H1 (cell line): ENCODE measurements around the gene CHI3L1. TPM values are rescaled to one million over a fixed set of nuclear protein-coding genes. Genes with fewer than 3 reads are reported as not detected.

Experiments
- CTCF ChIA-PET: fragments of 300-600 bp; sonication (Branson Sonifier 250); formaldehyde crosslinking; loops from one replicate; lab custom pipeline; 2021; ENCODE audit not compliant: partially characterized antibody; lab: Charles Lee
- POLR2A ChIA-PET: fragments of 300-600 bp; sonication (Branson Sonifier 250); formaldehyde crosslinking; loops from one replicate; lab custom pipeline; 2021; ENCODE audit warnings: inconsistent platforms; ENCODE audit not compliant: partially characterized antibody; lab: Charles Lee
- DNase-seq, 2 experiments: peaks; one replicate each; pipeline versions ENCODE4 v3.0.0 to v3.0.0-alpha.2; 2010 to 2022; ENCODE audit warnings: low spot score in 2 of 2, low read depth in 1 of 2, mixed read lengths in 1 of 2
- FAIRE-seq: peaks from 2 replicates; lab custom pipeline; 2011; peaks lifted over from hg19 to GRCh38; lab: Jason Lieb, UNC
- H2AFZ ChIP-seq: 2 replicates; pipeline ENCODE4 v1.8.1; 2012; ENCODE audit warnings: low read length, inconsistent platforms
- H2AK5ac ChIP-seq: 2 replicates; pipeline ENCODE4 v1.6.1; 2013; ENCODE audit warnings: low read depth, low read length
- H2BK120ac ChIP-seq: replicated peaks from 2 replicates; pipeline ENCODE3; 2013; ENCODE audit warnings: low read depth, low read length, inconsistent platforms
- H2BK12ac ChIP-seq: 2 replicates; pipeline ENCODE4 v1.6.1; 2013; ENCODE audit warnings: low read depth, low read length
- H2BK15ac ChIP-seq: 2 replicates; pipeline ENCODE4 v1.6.1; 2013; ENCODE audit warnings: low read length
- H2BK20ac ChIP-seq: 2 replicates; pipeline ENCODE4 v1.6.1; 2013; ENCODE audit warnings: low read length
- H2BK5ac ChIP-seq: 2 replicates; pipeline ENCODE4 v1.6.1; 2013; ENCODE audit warnings: low read depth, low read length
- H3K14ac ChIP-seq: 2 replicates; pipeline ENCODE4 v1.6.1; 2013; ENCODE audit warnings: inconsistent platforms; ENCODE audit not compliant: insufficient read length
- H3K18ac ChIP-seq: 2 replicates; pipeline ENCODE4 v1.6.1; 2013; ENCODE audit warnings: low read length; ENCODE audit errors: extremely low read depth
- H3K23ac ChIP-seq: 2 replicates; pipeline ENCODE4 v1.6.1; 2013; ENCODE audit warnings: inconsistent platforms; ENCODE audit not compliant: insufficient read length
- H3K23me2 ChIP-seq: 2 replicates; pipeline ENCODE4 v1.6.1; 2013; ENCODE audit warnings: low read depth, low read length
- H3K27ac ChIP-seq: 2 replicates; pipeline ENCODE4 v1.6.1; 2011; ENCODE audit warnings: low read depth, low read length, inconsistent platforms
- H3K27me3 ChIP-seq, 4 experiments: replicated peaks in 1 of 4; 1 replicate in 1 of 4; 2 replicates in 3 of 4; pipeline versions ENCODE4 v1.6.1 to v1.8.1; 2011 to 2013; ENCODE audit warnings: low read length in 3 of 4, mild to moderate bottlenecking in 3 of 4, inconsistent platforms in 2 of 4, mixed read lengths in 2 of 4, moderate library complexity in 1 of 4; ENCODE audit not compliant: control insufficient read depth in 3 of 4, insufficient read depth in 3 of 4; ENCODE audit errors: extremely low read depth in 1 of 4
- H3K36me3 ChIP-seq, 4 experiments: 2 replicates each; pipeline versions ENCODE4 v1.6.1 to v1.8.1; 2011 to 2013; ENCODE audit warnings: mild to moderate bottlenecking in 4 of 4, low read length in 3 of 4, moderate library complexity in 2 of 4, control low read depth in 1 of 4, inconsistent platforms in 1 of 4; ENCODE audit not compliant: insufficient read depth in 4 of 4, control insufficient read depth in 2 of 4
- H3K4ac ChIP-seq: replicated peaks from 2 replicates; pipeline ENCODE3; 2013; ENCODE audit warnings: low read length, low read depth, mixed read lengths, inconsistent platforms; ENCODE audit not compliant: insufficient read length
- H3K4me1 ChIP-seq, 4 experiments: replicated peaks in 1 of 4; 1 replicate in 1 of 4; 2 replicates in 3 of 4; pipeline versions ENCODE4 v1.6.1 to v1.8.1; 2011 to 2013; ENCODE audit warnings: low read length in 3 of 4, inconsistent platforms in 2 of 4, mixed read lengths in 1 of 4; ENCODE audit not compliant: insufficient read depth in 4 of 4, control insufficient read depth in 3 of 4
- H3K4me2 ChIP-seq, 2 experiments: 2 replicates each; pipeline versions ENCODE4 v1.6.1 to v1.8.1; 2011 to 2013; ENCODE audit warnings: low read depth in 2 of 2, low read length in 2 of 2, control low read depth in 1 of 2, inconsistent platforms in 1 of 2, mild to moderate bottlenecking in 1 of 2; ENCODE audit not compliant: insufficient read depth in 1 of 2
- H3K4me3 ChIP-seq, 4 experiments: fragments of 200-600, 300-600 bp in 1 of 4; sonication (generic), shearing (Covaris generic), sonication (Bioruptor Twin) in 1 of 4; 2 replicates each; pipeline versions ENCODE4 v1.5.1 to v1.8.1; 2011 to 2016; ENCODE audit warnings: low read length in 4 of 4, low read depth in 3 of 4, control low read depth in 2 of 4, inconsistent platforms in 2 of 4, mild to moderate bottlenecking in 2 of 4, mixed read lengths in 1 of 4, moderate library complexity in 1 of 4; ENCODE audit not compliant: insufficient read depth in 2 of 4; ENCODE audit errors: extremely low read depth in 1 of 4
- H3K56ac ChIP-seq: replicated peaks from 2 replicates; pipeline ENCODE3; 2013; ENCODE audit warnings: low read depth, mild to moderate bottlenecking, mixed read lengths, low read length, inconsistent platforms; ENCODE audit not compliant: insufficient read length
- H3K79me1 ChIP-seq: 2 replicates; pipeline ENCODE4 v1.6.1; 2013; ENCODE audit warnings: low read depth, low read length, control low read depth
- H3K79me2 ChIP-seq, 2 experiments: 2 replicates each; pipeline versions ENCODE4 v1.6.1 to v1.8.1; 2012 to 2013; ENCODE audit warnings: low read length in 2 of 2, mild to moderate bottlenecking in 2 of 2, inconsistent platforms in 1 of 2; ENCODE audit not compliant: insufficient read depth in 2 of 2, control insufficient read depth in 1 of 2
- H3K9ac ChIP-seq, 4 experiments: replicated peaks in 1 of 4; 1 replicate in 1 of 4; 2 replicates in 3 of 4; pipeline versions ENCODE4 v1.6.1 to v1.8.1; 2011 to 2013; ENCODE audit warnings: low read depth in 3 of 4, low read length in 3 of 4, control low read depth in 2 of 4, mild to moderate bottlenecking in 2 of 4, moderate library complexity in 2 of 4, inconsistent platforms in 1 of 4; ENCODE audit errors: extremely low read depth in 1 of 4
- H3K9me3 ChIP-seq, 2 experiments: 2 replicates each; pipeline versions ENCODE4 v1.6.1 to v1.8.1; 2012 to 2013; ENCODE audit warnings: mild to moderate bottlenecking in 2 of 2, moderate library complexity in 2 of 2, control low read depth in 1 of 2, inconsistent platforms in 1 of 2, low read depth in 1 of 2, low read length in 1 of 2, mixed read lengths in 1 of 2; ENCODE audit not compliant: insufficient read depth in 2 of 2
- H4K20me1 ChIP-seq, 2 experiments: replicated peaks in 1 of 2; 2 replicates each; pipeline versions ENCODE3 to v1.8.1; 2011 to 2013; ENCODE audit warnings: inconsistent platforms in 2 of 2, low read length in 2 of 2, mild to moderate bottlenecking in 1 of 2; ENCODE audit not compliant: insufficient read depth in 2 of 2, control insufficient read depth in 1 of 2
- H4K5ac ChIP-seq: 2 replicates; pipeline ENCODE4 v1.6.1; 2013; ENCODE audit warnings: low read length, low read depth, mixed read lengths, inconsistent platforms; ENCODE audit not compliant: insufficient read length
- H4K8ac ChIP-seq: 2 replicates; pipeline ENCODE4 v1.8.0; 2013; ENCODE audit warnings: mild to moderate bottlenecking, moderate library complexity, low read length, inconsistent platforms; ENCODE audit not compliant: insufficient read depth; ENCODE audit errors: extremely low read depth
- H4K91ac ChIP-seq: replicated peaks from 2 replicates; pipeline ENCODE3; 2013; ENCODE audit warnings: low read length, mixed read lengths, inconsistent platforms; ENCODE audit not compliant: insufficient read length
- CEBPB ChIP-seq: IDR thresholded peaks from 2 replicates; pipeline ENCODE4 v1.6.1; 2012; ENCODE audit warnings: low read depth, low read length
- CHD2 ChIP-seq: IDR thresholded peaks from 2 replicates; pipeline ENCODE4 v1.6.1; 2012; ENCODE audit warnings: low read length, improper control_type of control experiment
- JUND ChIP-seq: IDR thresholded peaks from 2 replicates; pipeline ENCODE4 v1.6.1; 2011; ENCODE audit warnings: mild to moderate bottlenecking, improper control_type of control experiment, low read length
- MAX ChIP-seq: IDR thresholded peaks from 2 replicates; pipeline ENCODE4 v1.6.1; 2012; ENCODE audit warnings: inconsistent platforms
- POLR2A ChIP-seq, 2 experiments: IDR thresholded peaks; 1 replicate in 1 of 2; 2 replicates in 1 of 2; pipeline ENCODE4 v1.6.1; 2011; ENCODE audit warnings: low read depth in 2 of 2, low read length in 2 of 2, mild to moderate bottlenecking in 2 of 2; ENCODE audit errors: control extremely low read depth in 1 of 2
- SAP30 ChIP-seq: fragments of 300-600 bp; sonication (generic); IDR thresholded peaks from 2 replicates; pipeline ENCODE4 v1.7.1; 2012; ENCODE audit warnings: low read length, moderate library complexity, mild to moderate bottlenecking, inconsistent platforms; ENCODE audit not compliant: insufficient read depth, insufficient replicate concordance
- SP2 ChIP-seq: IDR thresholded peaks from 2 replicates; pipeline ENCODE4 v1.6.1; 2012; ENCODE audit warnings: mild to moderate bottlenecking, low read length, inconsistent platforms
- WGBS, 2 experiments: shearing (Covaris generic) in 1 of 2; methylation state at CpG; one replicate each; pipeline versions ENCODE4 v1.1.6 to v1.1.7; 2013 to 2015; ENCODE audit warnings: low lambda C conversion rate in 2 of 2, mixed read lengths in 2 of 2, inconsistent platforms in 1 of 2, low coverage in 1 of 2, missing lambda C conversion rate in 1 of 2; ENCODE audit not compliant: insufficient replicate concordance in 2 of 2, insufficient coverage in 1 of 2, insufficient read length in 1 of 2; ENCODE audit errors: extremely low coverage in 1 of 2, missing lambda C conversion rate in 1 of 2; 5-methylcytosine and 5-hydroxymethylcytosine counted together
- polyA plus RNA-seq, 7 experiments: library from polyadenylated mRNA; depleted of rRNA in 3 of 7; stranded (reverse) in 5 of 7; unstranded in 2 of 7; fragments of >200 nt in 5 of 7; fragments of 200-250 nt in 2 of 7; gene quantifications; 1 replicate in 5 of 7; 2 replicates in 1 of 7; 4 replicates in 1 of 7; pipeline versions ENCODE4 v1.2.1 to v1.2.3, GENCODE V29; 2011 to 2013; ENCODE audit warnings: missing spikeins in 2 of 7, mixed read lengths in 2 of 7
- total RNA-seq: library from RNA; stranded (reverse); fragmentation: NEBNext Ultra II Directional; extraction: Animal tissue kit (Norgen Biotek cat#: 25700); gene quantifications from 2 replicates; pipeline ENCODE4 v1.2.1, GENCODE V29; 2021

Gene CHI3L1
- total and polyA plus RNA-seq, 2 of the 8 experiments (the other 6 are each of a cell fraction or from before 2014, with no cell fraction given), result 1.0 TPM; not detected in 1

DNA sequence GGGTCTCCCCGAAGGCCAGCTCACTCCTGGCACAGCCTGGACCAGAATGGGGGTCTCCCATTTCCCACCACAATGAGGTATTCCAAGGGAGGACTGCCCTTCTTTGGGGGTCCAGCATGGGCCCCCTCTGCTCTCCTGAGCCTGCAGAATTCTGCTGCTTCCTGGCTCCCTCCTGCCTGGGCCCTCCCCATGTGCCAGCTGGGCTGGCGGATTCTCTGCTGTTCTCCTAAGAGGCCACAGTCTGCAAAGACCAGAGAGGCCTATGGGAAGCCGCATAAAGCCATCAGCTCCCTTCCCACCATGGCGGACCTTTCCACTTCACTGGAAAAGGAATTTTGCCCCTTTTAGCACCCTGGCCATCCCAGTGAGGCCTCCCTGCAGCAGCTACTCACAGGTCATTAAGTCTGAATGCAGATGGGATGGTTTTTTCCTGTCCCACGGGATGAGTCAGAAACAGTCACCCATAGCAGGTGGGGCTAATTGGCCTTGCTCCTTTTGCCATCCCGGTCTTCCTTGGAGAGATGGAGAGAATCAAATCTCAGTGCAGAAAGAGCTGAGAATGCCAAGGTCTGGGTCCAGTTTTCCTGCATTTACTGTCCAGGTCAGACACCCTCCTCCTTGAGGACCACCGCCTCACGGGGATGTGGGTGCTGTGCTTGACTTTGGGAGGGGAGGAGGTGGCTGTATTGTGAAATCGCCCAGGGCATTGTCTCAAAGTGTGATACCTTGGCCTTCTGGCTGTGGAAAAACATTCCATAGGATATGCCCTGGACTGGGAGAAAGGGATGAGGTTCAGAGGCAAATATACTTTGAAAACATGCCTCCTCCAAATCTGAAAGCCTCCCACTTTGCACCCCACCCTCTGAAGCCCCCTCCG is 34.1 kb downstream of the CHI3L1 start:
- H3K18ac ChIP-seq, result peak overlapping the region; percentile 39; the same call in 1 of the 2 replicates
- no peak overlapping the region for H2AFZ ChIP-seq
- H2AK5ac ChIP-seq, result no peak overlapping the region
- H2BK120ac ChIP-seq, result no peak overlapping the region
- no peak overlapping the region for H3K4me3 ChIP-seq
- no peak overlapping the region for H4K8ac ChIP-seq
- no peaks in the 10 kb centered on the region for H3K79me2 ChIP-seq
- no peak overlapping the region; a peak in 1 of 4 replicates for H3K4me2 ChIP-seq
- H3K23me2 ChIP-seq, result no peaks in the 10 kb centered on the region
- DNase-seq, result no peak
- H3K27me3 ChIP-seq, result no peaks in the 10 kb centered on the region; a peak in 1 of 7 replicates
- ChIA-PET CTCF (interaction anchor here (0.8 to 49.1 kb wide), 13 partner anchors 8 to 104 kb away, joined by 3 to 1071 read pairs (median 7); partner anchors contain the start of genes ADORA1, MYBPH, MYOG and PPFIA4), POLR2A (interaction anchor here (0.7 kb wide), 1 partner anchor 33 kb away, joined by 3 read pairs; no protein-coding TSS in a partner anchor)
- H2BK15ac ChIP-seq, result peak overlapping the region; percentile 81; the same call in 1 of the 2 replicates
- H4K91ac ChIP-seq, result no peak overlapping the region
- H3K9me3 ChIP-seq, result no peaks in the 10 kb centered on the region
- peaks cover 9 to 42% (median 22%) of the 10 kb centered on the region in 4 experiments for H3K4me1 ChIP-seq
- no peak overlapping the region for H3K27ac ChIP-seq
- H4K20me1 ChIP-seq, result no peaks in the 10 kb centered on the region
- H3K79me1 ChIP-seq, result no peaks in the 10 kb centered on the region
- no peak overlapping the region for H3K14ac ChIP-seq
- H2BK20ac ChIP-seq, result peak overlapping the region; percentile 94
- WGBS, 2 experiments, result 65% methylated on average over 10 of the region's 10 CpGs; no CpG with 5 or more reads in 1 of the 2 experiments
- no peak for FAIRE-seq
- no peak for TF ChIP-seq CHD2
- TF ChIP-seq MAX, result no peak
- TF ChIP-seq SP2, result no peak
- TF ChIP-seq POLR2A (IDR thresholded peaks at IDR 0.05; ENCODE audit: control extremely low read depth in 1 of 2, low read depth in 2 of 2, low read length in 2 of 2), result no peak
- no peak for TF ChIP-seq SAP30
- peak; percentile 71 for TF ChIP-seq CEBPB
- TF ChIP-seq JUND, result peak; percentile 48; the same call in 1 of the 2 replicates
- H3K36me3 ChIP-seq, result no peaks in the 10 kb centered on the region
- H3K56ac ChIP-seq, result no peak overlapping the region
- H3K23ac ChIP-seq, result no peak overlapping the region
- peak overlapping the region; percentile 77; the same call in 1 of the 2 replicates for H2BK5ac ChIP-seq
- no peak overlapping the region for H4K5ac ChIP-seq
- H2BK12ac ChIP-seq, result no peak overlapping the region; the same call in 1 of the 2 replicates
- peak overlapping the region in 1 of 4 experiments; percentile 10; a peak in 1 of 7 replicates for H3K9ac ChIP-seq
- no peak overlapping the region for H3K4ac ChIP-seq
